OCI-LY1 (cell line): ENCODE results near the gene DIAPH3.

Source experiments
- H2AFZ ChIP-seq: fragments of 200-600 bp; sonication (generic), shearing (Covaris generic); 2 replicates; pipeline ENCODE4 v1.6.0; 2014; ENCODE audit warnings: antibody characterized with exemption, mild to moderate bottlenecking, low read length
- H3F3A ChIP-seq: fragments of 200-600 bp; sonication (generic), shearing (Covaris generic); 2 replicates; pipeline ENCODE4 v1.6.0; 2014; ENCODE audit warnings: mild to moderate bottlenecking, antibody characterized with exemption, low read length, moderate library complexity; ENCODE audit not compliant: insufficient read depth
- H3K27ac ChIP-seq: fragments of 200-600 bp; sonication (generic); 2 replicates; pipeline ENCODE4 v1.5.1; 2014; ENCODE audit warnings: low read length, mixed run types, mild to moderate bottlenecking, low read depth; ENCODE audit not compliant: poor library complexity, severe bottlenecking
- H3K27me3 ChIP-seq: fragments of 200-600 bp; sonication (generic); 2 replicates; pipeline ENCODE4 v1.6.0; 2014; ENCODE audit warnings: antibody characterized with exemption, mild to moderate bottlenecking, low read length, moderate library complexity; ENCODE audit not compliant: insufficient read depth
- H3K36me3 ChIP-seq: fragments of 200-600 bp; sonication (generic); 2 replicates; pipeline ENCODE4 v1.6.1; 2014; ENCODE audit warnings: mild to moderate bottlenecking, antibody characterized with exemption, low read length, moderate library complexity, mixed read lengths; ENCODE audit not compliant: insufficient read depth
- H3K4me1 ChIP-seq: fragments of 200-600 bp; sonication (generic); 2 replicates; pipeline ENCODE4 v1.5.1; 2014; ENCODE audit warnings: mild to moderate bottlenecking, low read length, moderate library complexity; ENCODE audit not compliant: insufficient read depth, severe bottlenecking
- H3K4me2 ChIP-seq: fragments of 200-600 bp; sonication (generic), shearing (Covaris generic); 2 replicates; pipeline ENCODE4 v1.6.1; 2014; ENCODE audit warnings: low read length
- H3K4me3 ChIP-seq: fragments of 200-600 bp; sonication (generic); 2 replicates; pipeline ENCODE4 v1.5.1; 2014; ENCODE audit warnings: low read length, low read depth, mild to moderate bottlenecking, mixed read lengths; ENCODE audit not compliant: poor library complexity, severe bottlenecking
- H3K79me2 ChIP-seq: fragments of 200-600 bp; shearing (Covaris generic); 2 replicates; pipeline ENCODE4 v1.6.1; 2016; ENCODE audit warnings: mixed run types, low read length, mixed read lengths; ENCODE audit not compliant: insufficient read depth
- H3K9ac ChIP-seq: fragments of 200-600 bp; sonication (generic), shearing (Covaris generic); 2 replicates; pipeline ENCODE4 v1.6.1; 2014; ENCODE audit warnings: mild to moderate bottlenecking, low read length, mixed read lengths
- H3K9me2 ChIP-seq: fragments of 200-600 bp; sonication (generic), shearing (Covaris generic); 2 replicates; pipeline ENCODE4 v1.6.1; 2014; ENCODE audit warnings: low read depth, mild to moderate bottlenecking, low read length, mixed read lengths
- H3K9me3 ChIP-seq: fragments of 200-600 bp; shearing (Covaris generic); 2 replicates; pipeline ENCODE4 v1.6.1; 2014; ENCODE audit warnings: low read length, mixed read lengths
- H4K20me1 ChIP-seq: fragments of 200-600 bp; sonication (generic), shearing (Covaris generic); 2 replicates; pipeline ENCODE4 v1.6.0; 2016; ENCODE audit warnings: mild to moderate bottlenecking, low read length; ENCODE audit not compliant: insufficient read depth
- CTCF ChIP-seq: fragments of 200-600 bp; sonication (generic), shearing (Covaris generic); IDR thresholded peaks from 2 replicates; pipeline ENCODE4 v1.5.1; 2017; ENCODE audit warnings: mild to moderate bottlenecking, antibody characterized with exemption, low read length, moderate library complexity, mixed read lengths
- EZH2 ChIP-seq: fragments of 200-600 bp; sonication (generic), shearing (Covaris generic); IDR thresholded peaks from 2 replicates; pipeline ENCODE4 v1.8.0; 2017; ENCODE audit warnings: borderline replicate concordance, mixed run types, mild to moderate bottlenecking, antibody characterized with exemption, low read length, moderate library complexity, mixed read lengths

The DIAPH3 gene

GRCh38 chr13:59809564-59809963 lies 354.2 kb downstream of the DIAPH3 start:
- no peak overlapping the region for H2AFZ ChIP-seq
- H3K9me3 ChIP-seq, result no peaks in the 10 kb centered on the region
- no peaks in the 10 kb centered on the region for H3K79me2 ChIP-seq
- no peak overlapping the region for H3K9ac ChIP-seq
- H3K4me3 ChIP-seq, result no peak overlapping the region
- H3K9me2 ChIP-seq, result no peaks in the 10 kb centered on the region
- H4K20me1 ChIP-seq, result no peaks in the 10 kb centered on the region
- no peak overlapping the region for H3K27ac ChIP-seq
- H3K4me1 ChIP-seq, result no peaks in the 10 kb centered on the region
- TF ChIP-seq CTCF (no peak), EZH2 (no peak)
- H3K36me3 ChIP-seq, result no peaks in the 10 kb centered on the region
- no peaks in the 10 kb centered on the region for H3F3A ChIP-seq
- H3K27me3 ChIP-seq, result no peaks in the 10 kb centered on the region
- no peak overlapping the region for H3K4me2 ChIP-seq

GRCh38 chr13:59806801-59807200 lies 356.9 kb downstream of the DIAPH3 start:
- no peaks in the 10 kb centered on the region for H4K20me1 ChIP-seq
- H3K4me2 ChIP-seq, result no peak overlapping the region
- H2AFZ ChIP-seq, result no peak overlapping the region
- H3K9me2 ChIP-seq, result no peaks in the 10 kb centered on the region
- no peak overlapping the region for H3K4me3 ChIP-seq
- TF ChIP-seq EZH2, result no peak
- TF ChIP-seq CTCF, result no peak
- H3F3A ChIP-seq, result no peaks in the 10 kb centered on the region
- H3K27me3 ChIP-seq, result no peaks in the 10 kb centered on the region
- H3K36me3 ChIP-seq, result no peaks in the 10 kb centered on the region
- H3K9me3 ChIP-seq, result no peaks in the 10 kb centered on the region
- no peak overlapping the region for H3K9ac ChIP-seq
- no peaks in the 10 kb centered on the region for H3K79me2 ChIP-seq
- H3K27ac ChIP-seq, result no peak overlapping the region
- H3K4me1 ChIP-seq, result no peaks in the 10 kb centered on the region

- TF ChIP-seq EZH2 (no peak), CTCF (no peak)
- H3K27me3 ChIP-seq, result no peaks in the 10 kb centered on the region
- H3K79me2 ChIP-seq, result no peaks in the 10 kb centered on the region
- no peaks in the 10 kb centered on the region for H3K9me2 ChIP-seq
- H3K9me3 ChIP-seq, result no peaks in the 10 kb centered on the region
- no peaks in the 10 kb centered on the region for H3K4me1 ChIP-seq
- H3K4me3 ChIP-seq, result no peak overlapping the region
- H3F3A ChIP-seq, result no peaks in the 10 kb centered on the region
- H2AFZ ChIP-seq, result no peak overlapping the region
- no peak overlapping the region for H3K27ac ChIP-seq
- no peak overlapping the region for H3K4me2 ChIP-seq
- H4K20me1 ChIP-seq, result no peaks in the 10 kb centered on the region
- no peaks in the 10 kb centered on the region for H3K36me3 ChIP-seq
- no peak overlapping the region for H3K9ac ChIP-seq
Observed at GRCh38 chr13:59801107-59801880, 362.4 kb downstream of the DIAPH3 start.
